AG09319 (cell line): ENCODE data around the gene UACA.
A peak's percentile ranks its signal among the peaks of the same experiment; 100 is the strongest.

Experiments used
- DNase-seq: peaks from one replicate; pipeline ENCODE4 v3.0.0-alpha.2; 2010; ENCODE audit warnings: low read depth; ENCODE audit errors: extremely low read depth
- TF ChIP-seq, protein P1 (sequence below): IDR thresholded peaks from 2 replicates; pipeline ENCODE4 v1.5.1; 2011; ENCODE audit warnings: low read depth, mild to moderate bottlenecking, inconsistent platforms, low read length, moderate library complexity

UACA gene

DNA sequence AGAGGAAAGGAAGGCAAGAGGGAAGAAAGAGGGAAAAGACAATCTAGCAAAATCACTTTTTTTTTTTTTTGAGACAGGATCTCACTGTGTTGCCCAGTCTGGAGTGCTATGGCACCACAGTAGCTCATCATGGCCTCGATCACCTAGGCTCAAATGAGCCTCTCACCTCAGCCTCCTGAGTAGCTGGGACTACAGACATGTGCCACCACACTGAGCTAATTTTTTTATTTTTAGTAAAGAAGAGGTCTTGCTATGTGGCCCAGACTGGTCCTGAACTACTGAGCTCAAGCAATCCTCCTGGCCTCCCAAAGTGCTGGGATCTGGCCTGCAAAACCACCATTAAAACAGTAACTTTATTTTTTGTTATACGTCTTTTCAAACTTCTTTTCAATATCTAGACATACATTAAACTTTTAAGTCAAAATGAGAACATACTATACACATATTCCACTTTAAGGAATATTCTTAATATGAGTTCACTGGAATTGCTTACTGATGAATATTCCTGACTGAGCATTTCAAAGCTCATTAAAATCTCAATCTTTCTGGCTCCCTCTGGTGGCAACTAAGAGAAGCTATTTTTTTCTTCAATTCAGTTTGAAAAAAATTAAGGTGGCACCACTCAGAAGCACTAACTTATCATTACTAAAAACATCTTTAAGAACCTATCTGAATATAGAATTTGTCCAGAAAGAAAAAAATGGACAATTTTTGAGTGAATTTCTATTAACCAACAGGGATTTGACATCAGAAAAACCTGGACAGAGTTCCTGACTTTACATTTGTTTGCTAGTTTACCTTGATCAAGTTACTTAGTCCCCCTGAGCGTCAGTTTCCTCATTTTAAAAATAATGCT lies 40.9 kb downstream of the UACA start:
- TF ChIP-seq, protein P1, sequence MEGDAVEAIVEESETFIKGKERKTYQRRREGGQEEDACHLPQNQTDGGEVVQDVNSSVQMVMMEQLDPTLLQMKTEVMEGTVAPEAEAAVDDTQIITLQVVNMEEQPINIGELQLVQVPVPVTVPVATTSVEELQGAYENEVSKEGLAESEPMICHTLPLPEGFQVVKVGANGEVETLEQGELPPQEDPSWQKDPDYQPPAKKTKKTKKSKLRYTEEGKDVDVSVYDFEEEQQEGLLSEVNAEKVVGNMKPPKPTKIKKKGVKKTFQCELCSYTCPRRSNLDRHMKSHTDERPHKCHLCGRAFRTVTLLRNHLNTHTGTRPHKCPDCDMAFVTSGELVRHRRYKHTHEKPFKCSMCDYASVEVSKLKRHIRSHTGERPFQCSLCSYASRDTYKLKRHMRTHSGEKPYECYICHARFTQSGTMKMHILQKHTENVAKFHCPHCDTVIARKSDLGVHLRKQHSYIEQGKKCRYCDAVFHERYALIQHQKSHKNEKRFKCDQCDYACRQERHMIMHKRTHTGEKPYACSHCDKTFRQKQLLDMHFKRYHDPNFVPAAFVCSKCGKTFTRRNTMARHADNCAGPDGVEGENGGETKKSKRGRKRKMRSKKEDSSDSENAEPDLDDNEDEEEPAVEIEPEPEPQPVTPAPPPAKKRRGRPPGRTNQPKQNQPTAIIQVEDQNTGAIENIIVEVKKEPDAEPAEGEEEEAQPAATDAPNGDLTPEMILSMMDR = peak; percentile 66
- DNase-seq = no peak

DNA sequence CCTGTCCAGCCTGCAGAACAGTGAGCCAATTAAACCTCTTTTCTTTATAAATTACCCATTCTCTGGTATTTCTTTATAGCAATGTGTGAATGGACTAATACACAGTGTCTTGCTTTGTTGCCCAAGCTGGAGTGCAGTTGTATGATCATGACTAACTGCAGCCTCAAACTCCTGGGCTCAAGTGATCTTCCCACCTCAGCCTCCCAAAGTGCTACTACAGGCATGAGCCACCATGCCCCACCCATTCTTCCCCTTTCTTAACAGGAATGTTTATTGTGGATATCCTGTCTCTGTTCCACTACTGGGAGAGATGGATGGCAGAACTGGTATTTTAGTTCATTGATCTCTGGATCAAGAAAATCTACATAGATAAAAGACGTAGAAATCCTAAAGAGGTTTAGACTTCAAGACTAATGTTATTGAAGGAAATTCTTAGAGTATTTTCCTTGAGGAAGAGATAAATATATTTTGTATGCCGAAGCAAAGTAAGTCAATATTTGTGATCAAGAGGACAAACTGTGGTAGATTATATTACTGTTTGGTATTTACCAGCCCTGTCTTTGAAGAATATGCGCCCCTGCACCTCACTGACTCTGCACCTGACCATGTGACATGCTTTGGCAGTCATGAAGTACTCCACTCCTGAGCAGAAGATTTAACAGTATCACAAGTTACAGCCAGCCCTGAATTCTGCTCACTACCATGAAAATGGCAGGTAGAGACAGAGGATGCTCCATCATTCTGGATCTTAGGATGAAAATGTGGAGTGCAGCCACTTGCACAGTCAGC lies 42.9 kb downstream of the UACA start:
- TF ChIP-seq, protein P1 = no peak
- no peak for DNase-seq

DNA sequence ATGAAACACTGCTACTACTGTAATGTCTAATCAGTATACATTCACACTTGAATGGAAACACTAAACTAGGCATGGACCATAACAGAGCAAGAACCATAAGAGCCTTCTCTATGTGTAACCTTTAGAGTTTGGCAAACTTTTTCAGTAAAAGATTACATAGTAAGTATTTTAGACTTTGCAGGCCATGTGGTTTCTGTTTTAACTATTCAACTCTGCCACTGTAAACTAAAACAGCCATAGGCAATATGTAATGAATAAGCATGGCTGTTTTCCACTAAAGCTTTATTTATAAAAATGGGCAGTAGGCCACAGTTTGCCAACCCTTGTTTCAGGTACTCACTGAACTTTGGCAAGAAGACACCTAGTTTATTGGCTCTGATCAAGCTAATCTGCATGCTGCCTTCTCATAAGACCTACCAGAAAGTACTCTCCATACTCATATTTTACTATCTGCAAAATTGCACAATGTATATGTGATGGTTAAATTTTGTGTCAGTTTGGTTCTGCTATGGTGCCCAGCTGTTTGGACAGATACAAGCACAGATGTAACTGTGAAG lies 46.0 kb downstream of the UACA start:
- TF ChIP-seq, protein P1 = no peak
- no peak for DNase-seq

DNA sequence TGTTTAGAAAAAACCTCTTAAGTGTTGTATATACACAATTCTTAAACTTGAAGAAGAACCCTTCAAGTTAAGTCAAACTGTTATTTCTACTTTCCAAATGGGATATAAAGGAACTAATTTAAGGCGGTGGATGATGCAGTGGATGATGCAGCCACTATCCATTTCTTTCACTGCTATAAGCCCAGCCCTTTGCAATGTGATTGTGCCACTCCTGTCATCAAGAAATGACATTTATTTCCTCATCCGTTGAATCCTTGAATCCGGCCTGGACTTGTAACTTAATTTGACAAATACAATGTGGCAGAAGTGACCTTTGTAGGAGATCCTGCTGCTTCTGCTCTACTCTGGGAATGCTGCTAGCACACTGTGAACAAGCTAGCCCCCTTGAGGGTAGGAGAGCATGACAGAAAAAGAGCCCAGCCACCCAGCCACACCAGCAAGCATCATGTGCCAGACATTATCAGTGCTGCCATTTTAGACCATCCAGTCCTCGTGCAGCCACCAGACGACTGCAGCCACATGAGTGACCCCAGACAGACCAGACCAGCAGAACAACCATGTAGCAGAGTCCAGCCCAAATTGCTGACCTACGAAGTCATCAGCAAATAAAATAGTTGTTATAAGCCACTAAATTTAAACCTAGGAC lies 47.4 kb downstream of the UACA start:
- DNase-seq = no peak
- TF ChIP-seq, protein P1 = no peak

DNA sequence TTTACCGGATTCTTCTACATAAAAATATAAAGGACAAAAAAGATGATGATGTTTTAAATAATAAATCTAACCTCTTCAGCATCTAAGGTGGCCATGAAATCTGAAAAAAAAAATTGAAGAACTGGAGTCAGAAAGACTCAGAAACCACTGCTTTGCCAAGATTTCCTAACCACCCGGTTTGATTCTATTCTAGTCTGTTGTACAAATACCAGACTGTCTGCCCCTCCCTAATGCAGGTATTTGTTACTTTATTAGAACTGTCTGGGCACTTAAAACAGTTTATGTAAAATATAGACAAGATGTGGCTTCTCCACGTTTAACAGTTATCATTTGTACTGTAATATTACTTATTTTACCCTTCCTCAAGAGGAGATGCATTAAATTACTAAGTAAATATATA lies 48.8 kb downstream of the UACA start:
- TF ChIP-seq, protein P1 = no peak
- DNase-seq = no peak

DNA sequence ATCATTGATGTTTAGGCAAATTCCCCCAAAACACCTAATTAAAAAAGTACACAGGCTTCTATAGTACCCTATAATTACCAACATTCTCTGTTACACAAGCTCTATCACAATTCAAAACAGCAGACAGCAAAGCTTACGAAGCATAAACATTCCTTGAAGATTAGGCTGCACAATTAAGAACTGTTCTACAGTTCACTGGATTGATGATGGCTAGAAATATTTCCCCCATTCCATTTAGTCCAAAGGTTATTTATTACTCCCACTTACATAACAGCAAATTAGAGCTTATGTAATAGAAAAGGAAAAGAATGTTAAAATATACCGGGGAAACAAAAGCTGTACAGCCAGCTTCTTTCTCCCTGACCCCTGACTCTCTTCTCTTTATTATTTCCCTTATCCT lies 49.3 kb downstream of the UACA start:
- TF ChIP-seq, protein P1 = no peak
- peak; percentile 54 for DNase-seq
